DMS114 treated with DMSO at 0.1 percent for 48 hours (cell line): ENCODE results near the gene GARIN5B.

ENCODE experiments used
- DNase-seq: peaks from one replicate; lab custom pipeline; 2025; ENCODE audit not compliant: unreplicated experiment; lab: John Stamatoyannopoulos, UW

Gene GARIN5B

GRCh38 chr19:55370305-55370988, 7.4 kb upstream of the GARIN5B start, which contains the start of gene IL11:
Gene IL11 (minus strand): TSS chr19:55370463. CDS start chr19:55370310, 153 bp downstream.
- DNase-seq, result no peak

- DNase-seq, result peak; percentile 45
Measured at GRCh38 chr19:55369653-55370304, 6.7 kb upstream of the GARIN5B start.

GRCh38 chr19:55368701-55369563, 5.9 kb upstream of the GARIN5B start:
- DNase-seq, result no peak

GRCh38 chr19:55368106-55368505, 5.0 kb upstream of the GARIN5B start:
- no peak for DNase-seq

GRCh38 chr19:55366790-55367189, 3.7 kb upstream of the GARIN5B start:
- DNase-seq, result no peak

- DNase-seq, result no peak
Measured at GRCh38 chr19:55365964-55366363, 2.9 kb upstream of the GARIN5B start.

GRCh38 chr19:55365245-55365644, 2.2 kb upstream of the GARIN5B start:
- no peak for DNase-seq

- no peak for DNase-seq
Measured at GRCh38 chr19:55362174-55362989, 678 bp downstream of the GARIN5B start.

GRCh38 chr19:55360902-55361301, 2.2 kb downstream of the GARIN5B start:
- DNase-seq, result no peak

GRCh38 chr19:55358943-55359908, 3.8 kb downstream of the GARIN5B start:
- no peak for DNase-seq

- DNase-seq, result no peak
Measured at GRCh38 chr19:55358493-55358892, 4.6 kb downstream of the GARIN5B start.

- DNase-seq, result no peak
Measured at GRCh38 chr19:55355213-55355821, 7.7 kb downstream of the GARIN5B start.

GRCh38 chr19:55354698-55355212, 8.3 kb downstream of the GARIN5B start, which contains the start of gene COX6B2:
Gene COX6B2 (minus strand): TSS chr19:55354719. CDS start chr19:55354521, 198 bp downstream.
- DNase-seq, result no peak

- DNase-seq, result peak; percentile 66
Measured at GRCh38 chr19:55353803-55354697, 9.0 kb downstream of the GARIN5B start.

GRCh38 chr19:55353356-55353802, 9.7 kb downstream of the GARIN5B start:
- DNase-seq, result no peak

- DNase-seq, result no peak
Measured at GRCh38 chr19:55352549-55353145, 10.4 kb downstream of the GARIN5B start.

- DNase-seq, result no peak
Measured at GRCh38 chr19:55352040-55352439, 11.0 kb downstream of the GARIN5B start.
